Islet of Langerhans (tissue), 1 donor: ENCODE measurements around the gene CCDC6.
"Not testable (repeated sequence)": the region's sequence is repeated elsewhere in the genome, so short reads cannot be mapped to it uniquely, and the experiment has no call there.

Experiments used
- FAIRE-seq: peaks from one replicate; lab custom pipeline; 2011; peaks lifted over from hg19 to GRCh38; lab: Jason Lieb, UNC

CCDC6 gene

GRCh38 chr10:59808896-59809643 lies 97.3 kb downstream of the CCDC6 start:
- FAIRE-seq, result peak; percentile 9

- FAIRE-seq, result no peak
Observed at GRCh38 chr10:59807629-59808620, 98.4 kb downstream of the CCDC6 start.

GRCh38 chr10:59805014-59805413 lies 101.3 kb downstream of the CCDC6 start:
- peak; percentile 100 for FAIRE-seq

GRCh38 chr10:59804220-59804619 lies 102.1 kb downstream of the CCDC6 start:
- FAIRE-seq, result no peak

GRCh38 chr10:59803714-59804113 lies 102.6 kb downstream of the CCDC6 start:
- no peak for FAIRE-seq

DNA sequence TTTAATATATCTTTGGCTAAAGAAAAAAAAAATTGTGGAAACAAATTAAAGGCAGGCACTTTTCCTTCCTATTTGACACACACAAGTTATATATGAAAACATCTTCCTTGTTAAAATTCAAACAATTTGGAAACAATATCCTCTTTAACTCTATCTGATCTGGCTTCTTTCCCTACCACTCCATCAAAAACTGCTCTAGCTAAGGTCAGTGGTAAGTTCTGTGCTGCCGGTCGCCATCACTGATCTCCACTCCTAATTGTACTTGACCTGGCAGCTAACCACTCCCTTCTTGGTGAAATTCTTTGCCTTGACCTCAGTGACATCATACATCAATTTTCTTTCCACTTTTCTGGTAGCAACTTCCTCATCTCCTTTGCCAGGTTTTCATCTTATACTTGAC lies 105.2 kb downstream of the CCDC6 start:
- FAIRE-seq, result no peak

DNA sequence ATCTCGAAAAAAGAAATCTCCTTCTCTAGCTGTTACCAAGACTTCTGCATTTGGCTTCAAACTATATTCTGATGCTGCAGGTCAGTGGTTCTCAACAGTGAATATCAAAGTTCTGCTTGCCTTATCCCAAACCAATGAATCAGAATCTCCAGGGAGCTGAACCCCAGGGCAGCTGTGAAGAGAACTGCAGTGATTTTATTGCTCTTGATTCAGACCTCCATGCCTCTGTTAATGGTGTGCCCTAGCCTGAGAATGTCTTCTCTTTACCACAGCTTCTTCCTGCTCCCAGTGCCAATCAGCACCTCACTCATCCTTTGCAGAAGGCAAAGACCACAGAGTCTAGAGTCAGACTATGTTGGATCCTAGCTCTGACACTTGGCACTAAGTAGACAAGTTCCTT lies 106.9 kb downstream of the CCDC6 start:
- no peak for FAIRE-seq

- FAIRE-seq, result no peak
Observed at GRCh38 chr10:59793919-59794318, 112.4 kb downstream of the CCDC6 start.

- FAIRE-seq, result no peak
Observed at GRCh38 chr10:59792812-59793211, 113.5 kb downstream of the CCDC6 start.

DNA sequence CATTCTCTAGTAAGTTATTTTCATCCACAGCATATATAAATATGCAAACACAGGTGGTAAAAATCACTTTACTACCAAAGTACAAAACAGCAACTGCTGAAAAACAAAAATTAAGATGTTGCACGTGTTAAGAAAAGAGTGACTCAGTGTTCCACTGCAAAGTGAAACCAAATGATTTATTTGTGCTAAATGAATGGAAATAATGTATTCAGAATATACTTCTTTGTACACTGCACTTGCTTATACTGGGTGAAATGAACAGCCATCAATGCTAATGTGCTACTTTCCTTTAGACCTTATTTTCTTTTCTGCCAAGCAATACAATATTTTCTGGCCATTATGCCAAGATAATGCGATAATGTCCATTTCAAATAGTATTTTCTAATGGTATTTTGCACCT lies 114.8 kb downstream of the CCDC6 start:
- peak; percentile 86 for FAIRE-seq

DNA sequence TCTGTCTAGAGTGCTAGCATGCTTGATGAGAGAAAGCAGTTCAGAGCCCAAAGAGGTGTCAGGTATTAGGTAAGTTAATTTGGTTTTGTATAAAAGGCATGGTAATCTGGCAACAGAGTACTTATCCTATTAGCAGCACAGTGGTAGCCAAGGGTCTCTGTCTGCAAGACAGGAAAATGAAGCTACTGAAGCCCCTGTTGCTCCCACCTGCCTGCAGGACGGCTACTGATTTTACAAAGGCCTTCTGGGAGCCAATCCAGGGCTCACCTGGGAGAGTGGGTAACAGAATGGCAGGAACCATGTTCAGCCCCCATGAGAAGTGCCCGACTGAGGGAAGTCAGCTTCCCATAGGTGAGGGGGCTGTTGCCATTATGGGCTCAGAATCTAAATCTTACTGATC lies 116.3 kb downstream of the CCDC6 start:
- not testable (repeated sequence) for FAIRE-seq

DNA sequence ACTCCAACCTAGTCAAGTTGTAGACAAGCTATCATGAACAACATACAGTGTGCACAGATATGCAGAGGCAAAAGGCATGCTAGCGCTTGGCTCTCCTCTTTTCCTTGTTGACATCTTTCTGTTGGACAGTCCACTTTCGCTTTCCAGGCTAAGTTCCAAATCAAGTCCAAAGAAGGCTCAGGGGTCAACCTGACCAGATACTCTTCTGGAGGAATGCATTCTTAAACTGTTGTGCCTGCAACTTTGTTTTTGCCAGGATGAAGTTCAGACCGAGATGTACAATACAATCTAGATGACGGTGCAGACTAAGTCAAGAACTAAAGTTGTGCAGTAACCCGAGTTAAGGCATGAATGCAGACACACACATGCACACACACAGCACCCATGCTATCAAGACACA lies 117.4 kb downstream of the CCDC6 start:
- FAIRE-seq, result not testable (repeated sequence)

DNA sequence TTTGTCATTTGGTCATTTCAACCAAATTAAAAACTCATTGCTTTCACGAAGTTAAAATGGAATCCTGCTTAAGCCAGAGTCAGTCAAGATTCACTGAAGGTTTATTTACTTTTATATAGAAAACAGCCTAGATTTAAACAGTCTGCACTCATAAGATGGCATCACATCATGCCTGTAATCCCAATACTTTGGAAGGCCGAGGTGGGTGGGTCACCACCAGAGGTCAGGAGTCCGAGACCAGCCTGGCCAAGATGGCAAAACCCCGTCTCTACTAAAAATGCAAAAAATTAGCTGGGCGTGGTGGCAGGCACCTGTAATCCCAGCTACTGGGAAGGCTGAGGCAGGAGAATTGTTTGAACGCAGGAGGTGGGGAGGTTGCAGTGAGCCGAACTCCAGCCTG lies 119.3 kb downstream of the CCDC6 start:
- FAIRE-seq, result not testable (repeated sequence)

DNA sequence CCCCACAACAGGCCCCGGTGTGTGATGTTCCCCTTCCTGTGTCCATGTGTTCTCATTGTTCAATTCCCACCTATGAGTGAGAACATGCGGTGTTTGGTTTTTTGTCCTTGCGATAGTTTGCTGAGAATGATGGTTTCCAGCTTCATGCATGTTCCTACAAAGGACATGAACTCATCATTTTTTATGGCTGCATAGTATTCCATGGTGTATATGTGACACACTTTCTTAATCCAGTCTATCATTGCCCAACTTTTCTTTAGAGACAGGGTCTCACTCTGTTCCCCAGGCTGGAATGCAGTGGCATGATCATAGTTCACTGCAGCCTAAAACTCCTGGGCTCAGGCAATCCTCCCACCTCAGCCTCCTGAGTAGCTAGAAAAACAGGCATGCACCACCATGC lies 120.9 kb downstream of the CCDC6 start:
- FAIRE-seq, result not testable (repeated sequence)

GRCh38 chr10:59781511-59781910 lies 124.8 kb downstream of the CCDC6 start:
- FAIRE-seq, result no peak

DNA sequence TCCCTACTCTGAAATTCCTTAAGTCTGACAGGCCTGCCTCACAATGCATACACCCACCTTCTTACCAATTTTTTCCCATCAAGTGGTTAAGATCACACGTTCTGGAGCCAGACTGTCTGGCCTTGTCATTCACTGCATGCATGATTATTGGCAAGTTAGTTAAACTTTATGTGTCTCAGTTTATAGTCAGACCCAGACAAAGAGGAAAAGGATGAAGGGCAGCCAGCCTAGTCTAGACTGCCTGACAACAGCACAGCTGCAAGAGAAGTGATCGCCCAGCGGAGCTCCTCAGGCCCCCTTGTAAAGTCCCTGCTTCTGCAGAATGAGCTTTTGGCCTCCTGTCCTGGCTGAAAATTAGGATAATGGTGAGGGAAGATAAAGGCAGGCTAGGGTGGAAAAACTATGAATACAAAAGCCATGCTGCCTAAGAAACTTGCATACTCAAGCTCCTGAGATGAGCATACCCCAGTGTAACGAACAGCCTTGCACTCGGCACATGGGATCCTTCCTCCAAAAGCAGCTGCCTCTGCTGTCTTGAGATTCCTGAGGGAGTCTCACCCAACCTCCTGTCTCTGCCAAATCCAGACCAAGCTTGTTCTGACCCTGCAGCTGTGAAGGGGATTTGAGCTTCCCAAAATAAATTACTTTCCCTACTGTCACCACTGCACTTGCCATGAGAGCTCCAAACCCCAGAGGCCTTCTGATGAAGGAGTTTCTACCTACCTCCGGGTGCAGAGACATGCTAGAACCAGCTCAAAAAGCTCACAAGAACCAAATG lies 126.4 kb downstream of the CCDC6 start:
- no peak for FAIRE-seq

DNA sequence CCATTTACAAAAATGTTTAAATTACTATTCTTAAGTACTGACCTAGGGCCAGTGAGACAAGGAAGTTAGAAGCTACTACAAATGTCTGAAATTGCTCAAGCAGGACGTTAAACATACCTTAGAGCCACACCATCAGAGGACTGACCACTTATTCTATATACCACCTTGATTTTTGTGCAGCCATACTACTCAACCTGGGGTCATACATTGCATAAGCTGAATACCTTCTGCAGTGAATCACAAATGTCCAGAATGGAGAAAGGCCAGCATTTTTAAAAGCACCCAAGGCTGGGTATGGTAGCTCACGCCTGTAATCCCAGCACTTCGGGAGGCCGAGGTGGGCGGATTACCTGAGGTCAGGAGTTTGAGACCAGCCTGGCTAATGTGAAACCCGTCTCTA lies 131.9 kb downstream of the CCDC6 start:
- no peak for FAIRE-seq

DNA sequence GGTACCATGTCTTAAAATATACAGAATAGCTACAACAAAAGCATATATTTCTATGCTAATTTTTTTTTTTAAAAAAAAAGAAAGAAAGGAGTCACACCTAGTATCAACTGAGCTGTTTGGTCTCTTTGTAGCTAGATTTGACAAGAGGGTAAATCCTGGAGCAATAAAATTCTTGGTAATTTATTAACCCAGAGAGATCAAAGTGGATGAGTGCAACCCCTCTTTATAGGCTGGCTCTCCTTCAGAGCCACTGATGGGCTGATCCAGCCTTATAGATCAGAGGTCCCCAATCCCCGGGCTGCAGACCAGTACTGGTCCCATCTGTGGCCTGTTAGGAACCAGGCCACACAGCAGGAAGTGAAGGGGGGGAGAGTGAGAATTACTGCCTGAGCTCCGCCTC lies 133.3 kb downstream of the CCDC6 start:
- FAIRE-seq, result no peak

GRCh38 chr10:59771162-59771807 lies 135.1 kb downstream of the CCDC6 start:
- FAIRE-seq, result no peak

GRCh38 chr10:59770689-59771088 lies 135.7 kb downstream of the CCDC6 start:
- FAIRE-seq, result no peak

GRCh38 chr10:59762505-59762904 lies 143.9 kb downstream of the CCDC6 start:
- FAIRE-seq, result no peak

DNA sequence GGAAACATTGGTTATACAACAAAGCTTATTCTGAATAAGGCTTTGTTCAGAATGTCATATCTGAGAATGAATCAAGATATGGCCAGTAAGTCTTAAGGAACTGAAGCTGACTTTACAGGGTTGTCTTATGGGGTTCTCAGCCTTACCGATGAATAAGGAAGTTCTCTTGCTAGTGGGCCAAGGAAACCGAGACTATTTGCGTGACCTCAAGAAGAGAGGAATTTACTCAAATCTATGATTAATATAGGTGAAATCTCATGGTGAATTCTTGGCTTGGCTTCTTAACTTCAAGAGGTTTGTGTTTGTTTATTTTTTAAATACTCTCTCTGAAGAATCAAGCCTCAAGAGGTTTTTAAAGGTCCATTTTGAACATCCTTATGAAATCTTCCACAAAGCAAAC lies 148.4 kb downstream of the CCDC6 start:
- FAIRE-seq, result no peak
